Chondrocyte (in vitro differentiated cells): Measurements from ENCODE around the gene ADAMTS18. TPM values are rescaled to one million over a fixed set of nuclear protein-coding genes. Genes with fewer than 3 reads are reported as not detected.

Experiments
- DNase-seq: peaks from one replicate; pipeline ENCODE4 v3.0.0; 2021; ENCODE audit warnings: mixed read lengths, low spot score
- H3K27ac Mint-ChIP-seq: one replicate; pipeline ENCODE4 v1.8.0; 2021; ENCODE audit warnings: mild to moderate bottlenecking, moderate library complexity, mixed read lengths; ENCODE audit not compliant: unreplicated experiment
- H3K27me3 Mint-ChIP-seq: 2 replicates; pipeline ENCODE4 v1.8.0; 2021; ENCODE audit warnings: low read depth, mixed read lengths
- H3K36me3 Mint-ChIP-seq: 2 replicates; pipeline ENCODE4 v1.8.0; 2021; ENCODE audit warnings: low read depth, mixed read lengths
- H3K4me1 Mint-ChIP-seq: 2 replicates; pipeline ENCODE4 v1.8.0; 2021; ENCODE audit warnings: low read depth, mild to moderate bottlenecking, mixed read lengths
- H3K4me3 Mint-ChIP-seq: one replicate; pipeline ENCODE4 v1.8.0; 2021; ENCODE audit warnings: mild to moderate bottlenecking, moderate library complexity, mixed read lengths; ENCODE audit not compliant: unreplicated experiment
- H3K9me3 Mint-ChIP-seq: 2 replicates; pipeline ENCODE4 v1.8.0; 2021; ENCODE audit warnings: low read depth, mixed read lengths
- total RNA-seq: library from RNA; stranded (reverse); gene quantifications from 3 replicates; pipeline ENCODE4 v1.2.1, GENCODE V29; 2021
- TF ChIP-seq, protein P1 (sequence below): fragments of 200-600 bp; sonication (generic); IDR thresholded peaks from 2 replicates; pipeline ENCODE4 v1.5.0; 2021; ENCODE audit warnings: antibody characterized with exemption, mild to moderate bottlenecking, moderate library complexity

The ADAMTS18 gene
- total RNA-seq, 1 donor from 2014 or later: not detected

DNA sequence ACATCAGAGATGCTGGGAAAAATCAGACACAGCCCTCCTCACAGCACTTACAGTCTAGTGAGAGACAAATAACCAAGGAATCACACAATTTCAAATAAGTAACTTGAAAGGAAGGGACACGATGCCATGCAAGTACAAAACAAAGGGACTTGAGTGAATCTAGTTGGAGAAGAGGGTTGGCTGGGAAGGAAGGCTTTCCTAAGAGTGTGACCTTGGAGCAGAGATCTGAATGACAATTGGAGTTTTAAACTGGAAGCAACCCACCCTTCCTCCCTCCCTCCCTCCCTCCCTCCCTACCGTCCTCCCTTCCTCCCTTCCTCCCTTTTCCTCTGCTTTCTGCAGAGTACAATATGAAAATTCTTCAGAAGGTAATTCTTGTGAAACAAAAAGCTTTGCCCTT lies 31.1 kb downstream of the ADAMTS18 start:
- H3K36me3 Mint-ChIP-seq: no peaks in the 10 kb centered on the region
- peaks cover 5% of the 10 kb centered on the region for H3K27me3 Mint-ChIP-seq
- TF ChIP-seq, protein P1, sequence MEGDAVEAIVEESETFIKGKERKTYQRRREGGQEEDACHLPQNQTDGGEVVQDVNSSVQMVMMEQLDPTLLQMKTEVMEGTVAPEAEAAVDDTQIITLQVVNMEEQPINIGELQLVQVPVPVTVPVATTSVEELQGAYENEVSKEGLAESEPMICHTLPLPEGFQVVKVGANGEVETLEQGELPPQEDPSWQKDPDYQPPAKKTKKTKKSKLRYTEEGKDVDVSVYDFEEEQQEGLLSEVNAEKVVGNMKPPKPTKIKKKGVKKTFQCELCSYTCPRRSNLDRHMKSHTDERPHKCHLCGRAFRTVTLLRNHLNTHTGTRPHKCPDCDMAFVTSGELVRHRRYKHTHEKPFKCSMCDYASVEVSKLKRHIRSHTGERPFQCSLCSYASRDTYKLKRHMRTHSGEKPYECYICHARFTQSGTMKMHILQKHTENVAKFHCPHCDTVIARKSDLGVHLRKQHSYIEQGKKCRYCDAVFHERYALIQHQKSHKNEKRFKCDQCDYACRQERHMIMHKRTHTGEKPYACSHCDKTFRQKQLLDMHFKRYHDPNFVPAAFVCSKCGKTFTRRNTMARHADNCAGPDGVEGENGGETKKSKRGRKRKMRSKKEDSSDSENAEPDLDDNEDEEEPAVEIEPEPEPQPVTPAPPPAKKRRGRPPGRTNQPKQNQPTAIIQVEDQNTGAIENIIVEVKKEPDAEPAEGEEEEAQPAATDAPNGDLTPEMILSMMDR: no peak
- no peak overlapping the region for H3K27ac Mint-ChIP-seq
- H3K9me3 Mint-ChIP-seq: peaks cover 19% of the 10 kb centered on the region
- DNase-seq: no peak
- H3K4me1 Mint-ChIP-seq: no peaks in the 10 kb centered on the region
- no peak overlapping the region for H3K4me3 Mint-ChIP-seq

DNA sequence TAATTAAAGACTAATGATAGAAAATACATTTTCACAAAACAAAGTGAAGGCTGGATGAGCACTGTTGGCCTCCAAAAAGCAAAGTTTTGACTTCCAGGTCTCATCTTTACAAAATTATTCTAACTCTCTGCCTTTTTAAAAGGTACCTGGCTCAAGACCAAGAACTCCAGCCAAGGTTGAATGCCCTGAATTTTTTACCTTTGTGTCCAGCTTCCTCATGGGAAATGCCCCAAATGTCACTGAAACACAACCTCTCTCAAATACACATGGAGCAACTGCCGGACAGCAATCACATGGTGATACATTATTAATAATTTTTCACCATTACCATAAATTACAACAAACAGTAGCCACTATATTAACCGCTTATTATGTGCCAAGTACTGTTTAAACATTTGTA lies 32.2 kb downstream of the ADAMTS18 start:
- peaks cover 9% of the 10 kb centered on the region for H3K9me3 Mint-ChIP-seq
- TF ChIP-seq, protein P1: no peak
- H3K4me1 Mint-ChIP-seq: no peaks in the 10 kb centered on the region

DNA sequence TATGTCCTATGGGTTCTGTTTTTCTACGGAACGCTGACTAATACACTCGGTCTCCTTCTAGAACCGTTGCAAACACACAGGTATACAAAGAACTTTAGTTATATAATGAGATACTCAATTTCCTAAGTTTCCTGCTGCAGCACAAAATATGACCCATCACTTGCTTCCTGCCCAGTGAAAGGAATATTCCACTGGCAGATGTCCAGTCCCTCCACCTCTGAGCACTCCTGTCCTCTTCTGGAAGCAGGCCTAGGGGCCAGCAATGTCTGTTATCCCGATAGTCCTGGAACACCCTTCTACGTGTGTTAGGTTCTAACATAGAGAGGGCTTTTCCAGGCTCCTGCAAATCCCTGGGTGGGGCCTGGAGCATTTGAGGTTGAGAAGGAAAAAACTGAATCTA lies 32.7 kb downstream of the ADAMTS18 start:
- peaks cover 5% of the 10 kb centered on the region for H3K27me3 Mint-ChIP-seq
- TF ChIP-seq, protein P1: no peak
- no peak overlapping the region for H3K27ac Mint-ChIP-seq
- H3K36me3 Mint-ChIP-seq: no peaks in the 10 kb centered on the region
- no peaks in the 10 kb centered on the region for H3K4me1 Mint-ChIP-seq
- H3K9me3 Mint-ChIP-seq: peaks cover 5% of the 10 kb centered on the region
- no peak overlapping the region for H3K4me3 Mint-ChIP-seq
- DNase-seq: no peak

More for the DNA sequence above, 32.2 kb downstream of the ADAMTS18 start:
- no peak for DNase-seq
- Mint-ChIP-seq H3K27ac (no peak overlapping the region), H3K4me3 (no peak overlapping the region), H3K27me3 (peaks cover 5% of the 10 kb centered on the region), H3K36me3 (no peaks in the 10 kb centered on the region)

DNA sequence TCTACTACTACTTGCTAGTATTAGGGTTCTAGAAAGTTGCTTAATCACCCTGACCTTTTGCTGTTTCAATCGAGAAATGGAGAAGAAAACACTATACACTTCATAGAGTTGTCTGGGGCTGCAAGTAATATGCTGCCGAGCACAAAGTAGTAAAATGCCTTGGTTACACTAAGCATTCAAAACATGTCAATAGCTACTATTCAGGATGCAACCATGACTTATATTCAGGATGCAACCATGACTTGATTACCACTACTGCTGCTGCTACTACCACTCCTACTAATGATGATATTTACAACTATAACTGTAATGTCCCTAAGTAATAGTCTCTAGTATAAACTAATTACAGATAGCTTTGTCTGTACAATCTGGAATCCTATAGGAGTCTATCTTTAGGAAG lies 35.3 kb downstream of the ADAMTS18 start:
- Mint-ChIP-seq H3K9me3 (no peaks in the 10 kb centered on the region), H3K4me1 (no peaks in the 10 kb centered on the region), H3K36me3 (no peaks in the 10 kb centered on the region), H3K4me3 (no peak overlapping the region), H3K27me3 (peaks cover 5% of the 10 kb centered on the region), H3K27ac (no peak overlapping the region)
- TF ChIP-seq, protein P1: no peak
- no peak for DNase-seq

DNA sequence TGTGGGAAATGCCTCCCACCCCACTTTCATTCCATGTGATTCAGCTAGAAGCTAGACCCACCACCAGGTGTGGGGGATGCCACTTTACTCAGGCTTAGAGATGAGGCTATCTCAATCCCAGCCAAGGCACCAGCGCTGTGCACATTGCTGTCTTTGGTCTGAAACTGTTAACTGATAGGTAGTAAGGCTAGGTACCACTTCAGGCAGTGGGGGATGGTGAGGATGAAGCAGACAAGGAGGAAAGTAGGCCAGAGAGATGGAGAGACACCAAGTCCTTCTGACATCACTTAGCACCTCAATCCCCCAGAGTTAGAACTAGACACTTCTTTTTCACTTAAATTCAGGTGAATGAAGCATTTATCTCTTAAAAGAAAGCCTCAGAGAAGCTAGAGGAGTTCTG lies 35.8 kb downstream of the ADAMTS18 start:
- Mint-ChIP-seq H3K9me3 (no peaks in the 10 kb centered on the region), H3K27ac (no peak overlapping the region), H3K27me3 (peaks cover 5% of the 10 kb centered on the region), H3K4me3 (no peak overlapping the region), H3K4me1 (no peaks in the 10 kb centered on the region), H3K36me3 (no peaks in the 10 kb centered on the region)
- no peak for DNase-seq
- TF ChIP-seq, protein P1: no peak
